HepG2 (cell line): Measurements from ENCODE around the gene KATNB1. TPM values are rescaled to one million over a fixed set of nuclear protein-coding genes. Genes with fewer than 3 reads are reported as not detected.
A peak's percentile ranks its signal among the peaks of the same experiment; 100 is the strongest.

ENCODE experiments used
- ARNT2 ChIP-seq: sonication (generic); formaldehyde crosslinking; IDR thresholded peaks from 2 replicates; pipeline ENCODE4 v1.8.0; 2022; ENCODE audit warnings: mild to moderate bottlenecking, low read depth, missing genetic modification reagents, moderate library complexity
- ASH2L ChIP-seq: fragments of 300-600, 200-600 bp; sonication (generic); IDR thresholded peaks from 2 replicates; pipeline ENCODE4 v1.7.0; 2017; ENCODE audit warnings: low read depth, mild to moderate bottlenecking, moderate library complexity, mixed read lengths, low read length; ENCODE audit not compliant: insufficient read length
- CC2D1A ChIP-seq: sonication (generic); formaldehyde crosslinking; IDR thresholded peaks from 2 replicates; pipeline ENCODE4 v1.8.1; 2023; ENCODE audit warnings: mild to moderate bottlenecking, missing genetic modification reagents
- GATAD1 ChIP-seq: IDR thresholded peaks from 2 replicates; pipeline ENCODE4 v1.6.1; 2016; ENCODE audit warnings: missing genetic modification reagents, missing compliant biosample characterization
- ISL2 ChIP-seq: sonication (generic); formaldehyde crosslinking; IDR thresholded peaks from 2 replicates; pipeline ENCODE4 v1.5.0; 2020; ENCODE audit warnings: missing genetic modification reagents
- NFKBIZ ChIP-seq: IDR thresholded peaks from 2 replicates; pipeline ENCODE4 v1.6.1; 2018; ENCODE audit warnings: missing genetic modification reagents, missing compliant biosample characterization
- NR1H2 ChIP-seq: sonication (generic); formaldehyde crosslinking; IDR thresholded peaks from 2 replicates; pipeline ENCODE4 v1.8.1; 2022; ENCODE audit warnings: low read depth, missing genetic modification reagents, borderline replicate concordance
- PITX1 ChIP-seq: sonication (generic); formaldehyde crosslinking; IDR thresholded peaks from 2 replicates; pipeline ENCODE4 v1.5.1; 2020; ENCODE audit warnings: mild to moderate bottlenecking, missing genetic modification reagents
- SSRP1 ChIP-seq: IDR thresholded peaks from 2 replicates; pipeline ENCODE4 v1.6.1; 2016; ENCODE audit warnings: control low read depth
- TAF1 ChIP-seq: sonication (generic); formaldehyde crosslinking; IDR thresholded peaks from 2 replicates; pipeline ENCODE4 v1.4.0; 2020; ENCODE audit warnings: missing genetic modification reagents
- ZNF160 ChIP-seq: sonication (generic); formaldehyde crosslinking; IDR thresholded peaks from 2 replicates; pipeline ENCODE4 v1.8.0; 2022; ENCODE audit warnings: mild to moderate bottlenecking, inconsistent platforms, missing genetic modification reagents
- ZNF205 ChIP-seq: IDR thresholded peaks from 2 replicates; pipeline ENCODE4 v1.6.1; 2018; ENCODE audit warnings: missing biosample characterization, missing genetic modification reagents
- ZNF75D ChIP-seq: sonication (generic); formaldehyde crosslinking; IDR thresholded peaks from 2 replicates; pipeline ENCODE4 v1.8.1; 2023; ENCODE audit warnings: missing genetic modification reagents, mild to moderate bottlenecking, borderline replicate concordance
- polyA plus RNA-seq, 8 experiments: library from polyadenylated mRNA; depleted of rRNA in 3 of 8; stranded (reverse) in 7 of 8; unstranded in 1 of 8; fragments of >200 nt; fragmentation: Illumina TruSeq in 4 of 8; extraction: Trizol in 4 of 8; gene quantifications; 2 replicates each; pipeline versions ENCODE4 v1.2.1 to v1.2.3, GENCODE V29; 2011 to 2016; ENCODE audit warnings: low read depth in 4 of 8, missing spikeins in 1 of 8, mixed read lengths in 1 of 8; ENCODE audit not compliant: insufficient read depth in 1 of 8
- total RNA-seq, 5 experiments: library from RNA; depleted of rRNA; stranded (reverse); fragments of >200 nt; fragmentation: Illumina TruSeq; extraction: Trizol; gene quantifications; 2 replicates each; pipeline ENCODE4 v1.2.3, GENCODE V29; 2016; ENCODE audit warnings: low read depth in 1 of 5
- TF ChIP-seq, protein P1 (sequence below): sonication (generic); formaldehyde crosslinking; IDR thresholded peaks from 2 replicates; pipeline ENCODE4 v1.4.0; 2020; ENCODE audit warnings: missing genetic modification reagents
- TF ChIP-seq, protein P2 (sequence below): IDR thresholded peaks from 2 replicates; pipeline ENCODE4 v1.6.1; 2016
- TF ChIP-seq, protein P3 (sequence below): sonication (generic); formaldehyde crosslinking; IDR thresholded peaks from 2 replicates; pipeline ENCODE4 v1.4.0; 2020; ENCODE audit warnings: missing genetic modification reagents
- TF ChIP-seq, protein P4 (sequence below): IDR thresholded peaks from 2 replicates; pipeline ENCODE4 v1.6.1; 2012; ENCODE audit warnings: low read length, improper control_type of control experiment
- TF ChIP-seq, protein P5 (sequence below): sonication (generic); formaldehyde crosslinking; IDR thresholded peaks from 2 replicates; pipeline ENCODE4 v1.4.0; 2020; ENCODE audit warnings: low read depth, mild to moderate bottlenecking, missing genetic modification reagents
- TF ChIP-seq, protein P6 (sequence below): sonication (generic); formaldehyde crosslinking; IDR thresholded peaks from 2 replicates; pipeline ENCODE4 v1.4.0; 2020; ENCODE audit warnings: missing genetic modification reagents

The KATNB1 gene
- total and polyA plus RNA-seq, 2 of the 13 experiments (the other 11 are each of a cell fraction or from before 2014, with no cell fraction given): 31.5 to 43.5 TPM

DNA sequence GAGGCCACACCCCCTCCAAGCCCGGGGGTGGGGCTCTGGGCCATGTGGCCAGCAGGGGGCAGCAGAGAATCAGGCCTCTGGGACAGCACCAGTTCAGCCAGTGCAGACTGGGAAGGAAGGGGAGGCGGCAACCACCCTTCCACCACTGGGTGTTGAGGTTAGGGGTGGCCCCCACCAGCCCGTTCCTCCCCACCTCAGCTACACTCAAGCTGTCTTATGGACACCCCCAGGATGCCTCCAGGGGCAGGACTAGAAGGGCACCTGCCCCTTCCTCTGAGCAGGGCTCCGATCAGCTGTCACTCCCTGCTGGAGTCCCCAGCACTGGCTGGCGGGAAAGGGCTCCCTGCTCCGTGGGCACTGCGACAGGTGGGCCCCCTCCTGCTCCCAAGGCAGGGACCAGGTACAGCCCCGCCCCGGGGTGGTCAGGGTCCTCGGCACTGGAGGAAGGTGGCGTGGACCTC lies 21.8 kb downstream of the KATNB1 start (continued):
- TF ChIP-seq, protein P1, sequence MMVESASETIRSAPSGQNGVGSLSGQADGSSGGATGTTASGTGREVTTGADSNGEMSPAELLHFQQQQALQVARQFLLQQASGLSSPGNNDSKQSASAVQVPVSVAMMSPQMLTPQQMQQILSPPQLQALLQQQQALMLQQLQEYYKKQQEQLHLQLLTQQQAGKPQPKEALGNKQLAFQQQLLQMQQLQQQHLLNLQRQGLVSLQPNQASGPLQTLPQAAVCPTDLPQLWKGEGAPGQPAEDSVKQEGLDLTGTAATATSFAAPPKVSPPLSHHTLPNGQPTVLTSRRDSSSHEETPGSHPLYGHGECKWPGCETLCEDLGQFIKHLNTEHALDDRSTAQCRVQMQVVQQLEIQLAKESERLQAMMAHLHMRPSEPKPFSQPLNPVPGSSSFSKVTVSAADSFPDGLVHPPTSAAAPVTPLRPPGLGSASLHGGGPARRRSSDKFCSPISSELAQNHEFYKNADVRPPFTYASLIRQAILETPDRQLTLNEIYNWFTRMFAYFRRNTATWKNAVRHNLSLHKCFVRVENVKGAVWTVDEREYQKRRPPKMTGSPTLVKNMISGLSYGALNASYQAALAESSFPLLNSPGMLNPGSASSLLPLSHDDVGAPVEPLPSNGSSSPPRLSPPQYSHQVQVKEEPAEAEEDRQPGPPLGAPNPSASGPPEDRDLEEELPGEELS (CRISPR knock-in tag): no peak
- TF ChIP-seq, protein P2, sequence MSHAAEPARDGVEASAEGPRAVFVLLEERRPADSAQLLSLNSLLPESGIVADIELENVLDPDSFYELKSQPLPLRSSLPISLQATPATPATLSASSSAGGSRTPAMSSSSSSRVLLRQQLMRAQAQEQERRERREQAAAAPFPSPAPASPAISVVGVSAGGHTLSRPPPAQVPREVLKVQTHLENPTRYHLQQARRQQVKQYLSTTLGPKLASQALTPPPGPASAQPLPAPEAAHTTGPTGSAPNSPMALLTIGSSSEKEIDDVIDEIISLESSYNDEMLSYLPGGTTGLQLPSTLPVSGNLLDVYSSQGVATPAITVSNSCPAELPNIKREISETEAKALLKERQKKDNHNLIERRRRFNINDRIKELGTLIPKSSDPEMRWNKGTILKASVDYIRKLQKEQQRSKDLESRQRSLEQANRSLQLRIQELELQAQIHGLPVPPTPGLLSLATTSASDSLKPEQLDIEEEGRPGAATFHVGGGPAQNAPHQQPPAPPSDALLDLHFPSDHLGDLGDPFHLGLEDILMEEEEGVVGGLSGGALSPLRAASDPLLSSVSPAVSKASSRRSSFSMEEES (CRISPR knock-in tag): 0 out of 2 replicates have a peak, but pooled peaks have one; percentile 41
- TF ChIP-seq ISL2 (CRISPR knock-in tag): peak; percentile 55
- TF ChIP-seq, protein P3, sequence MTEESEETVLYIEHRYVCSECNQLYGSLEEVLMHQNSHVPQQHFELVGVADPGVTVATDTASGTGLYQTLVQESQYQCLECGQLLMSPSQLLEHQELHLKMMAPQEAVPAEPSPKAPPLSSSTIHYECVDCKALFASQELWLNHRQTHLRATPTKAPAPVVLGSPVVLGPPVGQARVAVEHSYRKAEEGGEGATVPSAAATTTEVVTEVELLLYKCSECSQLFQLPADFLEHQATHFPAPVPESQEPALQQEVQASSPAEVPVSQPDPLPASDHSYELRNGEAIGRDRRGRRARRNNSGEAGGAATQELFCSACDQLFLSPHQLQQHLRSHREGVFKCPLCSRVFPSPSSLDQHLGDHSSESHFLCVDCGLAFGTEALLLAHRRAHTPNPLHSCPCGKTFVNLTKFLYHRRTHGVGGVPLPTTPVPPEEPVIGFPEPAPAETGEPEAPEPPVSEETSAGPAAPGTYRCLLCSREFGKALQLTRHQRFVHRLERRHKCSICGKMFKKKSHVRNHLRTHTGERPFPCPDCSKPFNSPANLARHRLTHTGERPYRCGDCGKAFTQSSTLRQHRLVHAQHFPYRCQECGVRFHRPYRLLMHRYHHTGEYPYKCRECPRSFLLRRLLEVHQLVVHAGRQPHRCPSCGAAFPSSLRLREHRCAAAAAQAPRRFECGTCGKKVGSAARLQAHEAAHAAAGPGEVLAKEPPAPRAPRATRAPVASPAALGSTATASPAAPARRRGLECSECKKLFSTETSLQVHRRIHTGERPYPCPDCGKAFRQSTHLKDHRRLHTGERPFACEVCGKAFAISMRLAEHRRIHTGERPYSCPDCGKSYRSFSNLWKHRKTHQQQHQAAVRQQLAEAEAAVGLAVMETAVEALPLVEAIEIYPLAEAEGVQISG: peak; percentile 50; the same call in 1 of the 2 replicates
- TF ChIP-seq SSRP1: no peak
- no peak for TF ChIP-seq ZNF205 (CRISPR knock-in tag)
- no peak for TF ChIP-seq ZNF160
- no peak for TF ChIP-seq ASH2L
- TF ChIP-seq NR1H2: no peak
- no peak for TF ChIP-seq TAF1
- TF ChIP-seq PITX1 (CRISPR knock-in tag): no peak
- TF ChIP-seq GATAD1 (CRISPR knock-in tag): 0 out of 2 replicates have a peak, but pooled peaks have one; percentile 31
- TF ChIP-seq, protein P4, sequence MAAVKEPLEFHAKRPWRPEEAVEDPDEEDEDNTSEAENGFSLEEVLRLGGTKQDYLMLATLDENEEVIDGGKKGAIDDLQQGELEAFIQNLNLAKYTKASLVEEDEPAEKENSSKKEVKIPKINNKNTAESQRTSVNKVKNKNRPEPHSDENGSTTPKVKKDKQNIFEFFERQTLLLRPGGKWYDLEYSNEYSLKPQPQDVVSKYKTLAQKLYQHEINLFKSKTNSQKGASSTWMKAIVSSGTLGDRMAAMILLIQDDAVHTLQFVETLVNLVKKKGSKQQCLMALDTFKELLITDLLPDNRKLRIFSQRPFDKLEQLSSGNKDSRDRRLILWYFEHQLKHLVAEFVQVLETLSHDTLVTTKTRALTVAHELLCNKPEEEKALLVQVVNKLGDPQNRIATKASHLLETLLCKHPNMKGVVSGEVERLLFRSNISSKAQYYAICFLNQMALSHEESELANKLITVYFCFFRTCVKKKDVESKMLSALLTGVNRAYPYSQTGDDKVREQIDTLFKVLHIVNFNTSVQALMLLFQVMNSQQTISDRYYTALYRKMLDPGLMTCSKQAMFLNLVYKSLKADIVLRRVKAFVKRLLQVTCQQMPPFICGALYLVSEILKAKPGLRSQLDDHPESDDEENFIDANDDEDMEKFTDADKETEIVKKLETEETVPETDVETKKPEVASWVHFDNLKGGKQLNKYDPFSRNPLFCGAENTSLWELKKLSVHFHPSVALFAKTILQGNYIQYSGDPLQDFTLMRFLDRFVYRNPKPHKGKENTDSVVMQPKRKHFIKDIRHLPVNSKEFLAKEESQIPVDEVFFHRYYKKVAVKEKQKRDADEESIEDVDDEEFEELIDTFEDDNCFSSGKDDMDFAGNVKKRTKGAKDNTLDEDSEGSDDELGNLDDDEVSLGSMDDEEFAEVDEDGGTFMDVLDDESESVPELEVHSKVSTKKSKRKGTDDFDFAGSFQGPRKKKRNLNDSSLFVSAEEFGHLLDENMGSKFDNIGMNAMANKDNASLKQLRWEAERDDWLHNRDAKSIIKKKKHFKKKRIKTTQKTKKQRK: no peak
- TF ChIP-seq ARNT2: peak; percentile 50; the same call in 1 of the 2 replicates
- TF ChIP-seq, protein P5, sequence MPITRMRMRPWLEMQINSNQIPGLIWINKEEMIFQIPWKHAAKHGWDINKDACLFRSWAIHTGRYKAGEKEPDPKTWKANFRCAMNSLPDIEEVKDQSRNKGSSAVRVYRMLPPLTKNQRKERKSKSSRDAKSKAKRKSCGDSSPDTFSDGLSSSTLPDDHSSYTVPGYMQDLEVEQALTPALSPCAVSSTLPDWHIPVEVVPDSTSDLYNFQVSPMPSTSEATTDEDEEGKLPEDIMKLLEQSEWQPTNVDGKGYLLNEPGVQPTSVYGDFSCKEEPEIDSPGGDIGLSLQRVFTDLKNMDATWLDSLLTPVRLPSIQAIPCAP (CRISPR knock-in tag): no peak
- TF ChIP-seq, protein P6, sequence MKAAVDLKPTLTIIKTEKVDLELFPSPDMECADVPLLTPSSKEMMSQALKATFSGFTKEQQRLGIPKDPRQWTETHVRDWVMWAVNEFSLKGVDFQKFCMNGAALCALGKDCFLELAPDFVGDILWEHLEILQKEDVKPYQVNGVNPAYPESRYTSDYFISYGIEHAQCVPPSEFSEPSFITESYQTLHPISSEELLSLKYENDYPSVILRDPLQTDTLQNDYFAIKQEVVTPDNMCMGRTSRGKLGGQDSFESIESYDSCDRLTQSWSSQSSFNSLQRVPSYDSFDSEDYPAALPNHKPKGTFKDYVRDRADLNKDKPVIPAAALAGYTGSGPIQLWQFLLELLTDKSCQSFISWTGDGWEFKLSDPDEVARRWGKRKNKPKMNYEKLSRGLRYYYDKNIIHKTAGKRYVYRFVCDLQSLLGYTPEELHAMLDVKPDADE (CRISPR knock-in tag): no peak
- no peak for TF ChIP-seq ZNF75D
- TF ChIP-seq NFKBIZ (CRISPR knock-in tag): no peak
- TF ChIP-seq CC2D1A (CRISPR knock-in tag): no peak
